IMR-90 (cell line): Measurements from ENCODE around the gene ELMO1. TPM values are rescaled to one million over a fixed set of nuclear protein-coding genes. Genes with fewer than 3 reads are reported as not detected.
A peak's percentile ranks its signal among the peaks of the same experiment; 100 is the strongest.

ENCODE experiments used
- ATAC-seq: fragments of 200-7000 bp; cut with Tn5 transposase; 2 replicates; pipeline ENCODE4 v1.9.1; 2020; ENCODE audit warnings: low read depth, mild to moderate bottlenecking, moderate library complexity
- BruUV-seq: library from RNA; stranded (reverse); fragments of 400-500 nt; replicated peaks from 2 replicates; lab custom pipeline; 2021; lab: Mats Ljungman, UMichigan
- CTCF ChIA-PET: fragments of 300-600 bp; formaldehyde crosslinking; extraction: SDS; loops from one replicate; lab custom pipeline; 2021; ENCODE audit warnings: antibody characterized with exemption; lab: Yijun Ruan, JAX
- POLR2A ChIA-PET: fragments of 300-600 bp; sonication (Branson Sonifier 250); formaldehyde crosslinking; loops from one replicate; lab custom pipeline; 2022; ENCODE audit warnings: antibody characterized with exemption; ENCODE audit not compliant: unreplicated experiment; lab: Charles Lee
- DNase-seq: peaks from one replicate; pipeline ENCODE4 v3.0.0; 2013
- H2AFZ ChIP-seq: replicated peaks from 2 replicates; pipeline ENCODE3; 2013; ENCODE audit warnings: low read length, mild to moderate bottlenecking; ENCODE audit not compliant: poor library complexity
- H2AK5ac ChIP-seq: 2 replicates; pipeline ENCODE4 v1.6.1; 2013; ENCODE audit warnings: low read depth, low read length, inconsistent platforms
- H2AK9ac ChIP-seq: replicated peaks from 2 replicates; pipeline ENCODE3; 2013; ENCODE audit warnings: mild to moderate bottlenecking, low read depth, low read length, moderate library complexity; ENCODE audit not compliant: poor library complexity
- H2BK120ac ChIP-seq: 2 replicates; pipeline ENCODE4 v1.6.1; 2013; ENCODE audit warnings: low read depth, low read length, inconsistent platforms
- H2BK15ac ChIP-seq: 3 replicates; pipeline ENCODE4 v1.6.1; 2013; ENCODE audit warnings: low read depth, low read length, inconsistent platforms
- H2BK20ac ChIP-seq: 2 replicates; pipeline ENCODE4 v1.6.1; 2013; ENCODE audit warnings: low read depth, mild to moderate bottlenecking, inconsistent platforms, low read length, moderate library complexity
- H2BK5ac ChIP-seq: 2 replicates; pipeline ENCODE4 v1.6.1; 2013; ENCODE audit warnings: mild to moderate bottlenecking, low read depth, low read length, inconsistent platforms; ENCODE audit not compliant: poor library complexity, severe bottlenecking
- H3K14ac ChIP-seq: replicated peaks from 2 replicates; pipeline ENCODE4 v1.6.1; 2013; ENCODE audit warnings: low read depth, low read length, inconsistent platforms
- H3K18ac ChIP-seq: 2 replicates; pipeline ENCODE4 v1.6.1; 2013; ENCODE audit warnings: low read depth, low read length, control low read depth
- H3K23ac ChIP-seq: 2 replicates; pipeline ENCODE4 v1.6.1; 2013; ENCODE audit warnings: low read depth, low read length, inconsistent platforms
- H3K27ac ChIP-seq: 2 replicates; pipeline ENCODE4 v1.5.1; 2013; ENCODE audit warnings: mild to moderate bottlenecking, control low read depth, low read length; ENCODE audit not compliant: insufficient read depth
- H3K27me3 ChIP-seq: 2 replicates; pipeline ENCODE4 v1.6.1; 2013; ENCODE audit warnings: low read length; ENCODE audit not compliant: control insufficient read depth, insufficient read depth
- H3K36me3 ChIP-seq: 2 replicates; pipeline ENCODE4 v1.6.1; 2013; ENCODE audit warnings: low read length, mixed read lengths; ENCODE audit not compliant: control insufficient read depth, insufficient read depth
- H3K4ac ChIP-seq: 2 replicates; pipeline ENCODE4 v1.6.1; 2013; ENCODE audit warnings: low read depth, low read length, inconsistent platforms
- H3K4me1 ChIP-seq: 2 replicates; pipeline ENCODE4 v1.6.1; 2013; ENCODE audit warnings: low read length, mixed read lengths; ENCODE audit not compliant: control insufficient read depth, insufficient read depth
- H3K4me2 ChIP-seq: 2 replicates; pipeline ENCODE4 v1.6.1; 2013; ENCODE audit warnings: low read depth, mild to moderate bottlenecking, control low read depth, low read length, moderate library complexity
- H3K4me3 ChIP-seq: 2 replicates; pipeline ENCODE4 v1.5.1; 2013; ENCODE audit warnings: low read depth, mild to moderate bottlenecking, control low read depth, low read length, moderate library complexity; ENCODE audit not compliant: insufficient read depth
- H3K56ac ChIP-seq: 2 replicates; pipeline ENCODE4 v1.6.1; 2013; ENCODE audit warnings: low read length, inconsistent platforms; ENCODE audit not compliant: insufficient read depth; ENCODE audit errors: extremely low read depth
- H3K79me1 ChIP-seq, 2 experiments: 2 replicates each; pipeline ENCODE4 v1.6.1; 2013; ENCODE audit warnings: low read length in 2 of 2, inconsistent platforms in 1 of 2, low read depth in 1 of 2
- H3K9ac ChIP-seq: 2 replicates; pipeline ENCODE4 v1.6.1; 2013; ENCODE audit warnings: low read depth, low read length, control low read depth
- H3K9me1 ChIP-seq: 2 replicates; pipeline ENCODE4 v1.6.1; 2013; ENCODE audit warnings: low read length, inconsistent platforms; ENCODE audit not compliant: insufficient read depth
- H3K9me3 ChIP-seq: 2 replicates; pipeline ENCODE4 v1.6.1; 2013; ENCODE audit warnings: low read length; ENCODE audit not compliant: control insufficient read depth, insufficient read depth
- H4K20me1 ChIP-seq: 2 replicates; pipeline ENCODE4 v1.6.1; 2013; ENCODE audit warnings: low read length, inconsistent platforms; ENCODE audit not compliant: insufficient read depth
- H4K5ac ChIP-seq: 2 replicates; pipeline ENCODE4 v1.6.1; 2013; ENCODE audit warnings: mild to moderate bottlenecking, low read depth, low read length, control low read depth
- H4K8ac ChIP-seq, 2 experiments: 2 replicates each; pipeline ENCODE4 v1.6.1; 2013; ENCODE audit warnings: low read depth in 2 of 2, low read length in 2 of 2, control low read depth in 1 of 2, inconsistent platforms in 1 of 2
- H4K91ac ChIP-seq: 2 replicates; pipeline ENCODE4 v1.6.1; 2013; ENCODE audit warnings: low read depth, low read length, inconsistent platforms; ENCODE audit not compliant: insufficient read depth
- CEBPB ChIP-seq: IDR thresholded peaks from 2 replicates; pipeline ENCODE4 v1.6.1; 2012; ENCODE audit warnings: low read depth, low read length, improper control_type of control experiment
- POLR2A ChIP-seq: IDR thresholded peaks from 2 replicates; pipeline ENCODE4 v1.6.1; 2012; ENCODE audit warnings: mild to moderate bottlenecking, low read depth, low read length
- WGBS, 2 experiments: methylation state at CpG; one replicate each; pipeline versions ENCODE4 v1.1.5 to v1.1.7; 2013; ENCODE audit warnings: missing lambda C conversion rate in 2 of 2; ENCODE audit not compliant: insufficient read length in 1 of 2; ENCODE audit errors: extremely low coverage in 2 of 2; 5-methylcytosine and 5-hydroxymethylcytosine counted together
- dilution Hi-C: fragments of 300-500 bp; cut with HindIII; formaldehyde crosslinking; loops from one replicate; pipeline ENCODE4 v1.14.3; 2018; ENCODE audit warnings: low sequenced_read_pairs; ENCODE audit not compliant: unreplicated experiment
- in situ Hi-C: fragments of 300-500 bp; cut with MboI; formaldehyde crosslinking; loops from 3 replicates; pipeline ENCODE4 v1.14.3; 2019; ENCODE audit warnings: low sequenced_read_pairs, inconsistent platforms, mixed read lengths
- intact Hi-C: fragments of 100-400 bp; cut with micrococcal nuclease; formaldehyde crosslinking; loops from 2 replicates; pipeline ENCODE4 v1.10.0; 2022
- polyA plus RNA-seq, 3 experiments: library from polyadenylated mRNA; depleted of rRNA; stranded (reverse); fragments of >200 nt; gene quantifications; 2 replicates each; pipeline ENCODE4 v1.2.3, GENCODE V29; 2012; ENCODE audit warnings: low replicate concordance in 1 of 3
- total RNA-seq: library from RNA; depleted of rRNA; stranded (reverse); fragments of >200 nt; gene quantifications from 2 replicates; pipeline ENCODE4 v1.2.3, GENCODE V29; 2012

ELMO1 gene
- total and polyA plus RNA-seq, 2 of the 4 experiments (the other 2 are of a cell fraction) = 0.03 TPM; not detected in 1

- no peak overlapping the region for H2BK5ac ChIP-seq
- no peaks in the 10 kb centered on the region for H3K9me3 ChIP-seq
- H3K27ac ChIP-seq = no peak overlapping the region
- H2BK120ac ChIP-seq = no peak overlapping the region
- in situ Hi-C loops = loop anchor here (25.0 kb wide), 1 partner anchor 484 kb away; no protein-coding TSS in a partner anchor
- no peak overlapping the region for H3K4ac ChIP-seq
- BruUV-seq = no TSS peak
- H3K4me1 ChIP-seq = no peaks in the 10 kb centered on the region
- H2AFZ ChIP-seq = no peak overlapping the region
- no peak for TF ChIP-seq POLR2A
- peak; percentile 19; the same call in 1 of the 2 replicates for TF ChIP-seq CEBPB
- H3K14ac ChIP-seq = no peak overlapping the region
- H3K4me3 ChIP-seq = no peak overlapping the region
- no peak overlapping the region for H4K91ac ChIP-seq
- no peaks in the 10 kb centered on the region for H3K36me3 ChIP-seq
- dilution Hi-C loops = no loop called here
- H2AK5ac ChIP-seq = no peak overlapping the region
- H2BK15ac ChIP-seq = no peak overlapping the region
- DNase-seq (no peak), ATAC-seq (no peak)
- no peak overlapping the region for H3K18ac ChIP-seq
- no peak overlapping the region for H3K9ac ChIP-seq
- H3K9me1 ChIP-seq = no peaks in the 10 kb centered on the region
- ChIA-PET CTCF (interaction anchor here (1.1 to 6.6 kb wide), 3 partner anchors 17 to 229 kb away, joined by 4 to 104 read pairs (median 60); no protein-coding TSS in a partner anchor), POLR2A (no interaction called here)
- H3K56ac ChIP-seq = no peak overlapping the region
- H4K8ac ChIP-seq = no peak overlapping the region
- H3K79me1 ChIP-seq = no peaks in the 10 kb centered on the region
- no peak overlapping the region for H2BK20ac ChIP-seq
- H2AK9ac ChIP-seq = no peak overlapping the region
- H3K4me2 ChIP-seq = no peak overlapping the region
- H4K20me1 ChIP-seq = no peaks in the 10 kb centered on the region
- 79% methylated on average over 2 of the region's 5 CpGs; no CpG with 5 or more reads in 1 of the 2 experiments for WGBS, 2 experiments
- H4K5ac ChIP-seq = no peak overlapping the region
- intact Hi-C loops = no loop called here
- no peak overlapping the region for H3K23ac ChIP-seq
- no peaks in the 10 kb centered on the region; the same call in 1 of the 2 replicates for H3K27me3 ChIP-seq
These were observed 477.8 kb downstream of the ELMO1 start for GRCh38 chr7:36970551-36971514.
